ENCODE measurements around the gene TMEM244. TPM values are rescaled to one million over a fixed set of nuclear protein-coding genes. Genes with fewer than 3 reads are reported as not detected.
A peak's percentile ranks its signal among the peaks of the same experiment; 100 is the strongest.

TMEM244 gene
- total and polyA plus RNA-seq, 2 of the 13 experiments (the other 11 are each of a cell fraction or from before 2014, with no cell fraction given) = not detected

- CTCF ChIA-PET (ENCODE audit: low intra/inter-chr PET ratio, low total read pairs) = no interaction called here
- Histone ChIP-seq H3K4me2 (ENCODE audit: low read depth, low read length) (no peak overlapping the region), H2AFZ (ENCODE audit: low read length) (no peak overlapping the region), H3K79me2 (ENCODE audit: insufficient read depth, low read length) (no peaks in the 10 kb centered on the region), H3K9me3 (ENCODE audit: low read length) (no peaks in the 10 kb centered on the region), H4K20me1 (ENCODE audit: insufficient read depth, low read length) (no peaks in the 10 kb centered on the region), H3K4me1 (ENCODE audit: insufficient read depth, low read length) (no peaks in the 10 kb centered on the region), H3K27me3 (ENCODE audit: control insufficient read depth in 1 of 2, insufficient read depth in 2 of 2, low read length in 2 of 2) (peaks cover 0 to 6% of the 10 kb centered on the region in 2 experiments; a peak in 1 of 5 replicates), H3K27ac (ENCODE audit: extremely low read length, insufficient read depth, low read length) (no peak overlapping the region), H3K9ac (ENCODE audit: insufficient read depth, low read depth, low read length) (no peak overlapping the region), H3K4me3 (replicated peaks in 1 of 3; ENCODE audit: insufficient read depth in 1 of 3, low read depth in 2 of 3, low read length in 3 of 3) (no peak overlapping the region), H3K36me3 (replicated peaks in 1 of 2; ENCODE audit: control insufficient read depth in 1 of 2, insufficient read depth in 2 of 2, low read length in 2 of 2) (no peaks in the 10 kb centered on the region)
- POLR2A ChIA-PET = no interaction called here
- DNase-seq (ENCODE audit: low spot score) (no peak), FAIRE-seq (no peak), ATAC-seq (no peak)
- intact Hi-C loops (cut with micrococcal nuclease; ENCODE audit: unreplicated experiment) (no loop called here), in situ Hi-C loops (cut with HindIII; ENCODE audit: extremely low pct_ligation_motif_present, low pct_unique_long_range_greater_than_20kb) (loop anchor here (10.0 kb wide), 1 partner anchor 238 kb away; no protein-coding TSS in a partner anchor)
- no TSS peak for BruUV-seq (replicated peaks)
- 0% methylated on average over 3 of the region's 3 CpGs for WGBS (ENCODE audit: low lambda C conversion rate)
- TF ChIP-seq NPAS2 (CRISPR knock-in tag; IDR thresholded peaks at IDR 0.05; ENCODE audit: borderline replicate concordance) (no peak), ZNF770 (CRISPR knock-in tag; IDR thresholded peaks at IDR 0.05) (peak; percentile 73), FOSL2 (CRISPR knock-in tag; IDR thresholded peaks at IDR 0.05) (peak; percentile 69), FOXA3 (CRISPR knock-in tag; IDR thresholded peaks at IDR 0.05) (peak; percentile 18; the same call in 1 of the 2 replicates)
Measured at GRCh38 chr6:129786548-129786947, 74.6 kb downstream of the TMEM244 start.

GRCh38 chr6:129785756-129786135 is 75.4 kb downstream of the TMEM244 start:
- H3K4me3 ChIP-seq (replicated peaks in 1 of 3; ENCODE audit: insufficient read depth in 1 of 3, low read depth in 2 of 3, low read length in 3 of 3) = no peak overlapping the region
- WGBS (ENCODE audit: low lambda C conversion rate) = 4% methylated on average over 1 of the region's 1 CpG
- no peak overlapping the region for H3K27ac ChIP-seq (ENCODE audit: extremely low read length, insufficient read depth, low read length)
- BruUV-seq (replicated peaks) = no TSS peak
- FAIRE-seq (no peak), ATAC-seq (no peak), DNase-seq (ENCODE audit: low spot score) (no peak)
- no peak overlapping the region for H3K9ac ChIP-seq (ENCODE audit: insufficient read depth, low read depth, low read length)
- H3K9me3 ChIP-seq (ENCODE audit: low read length) = no peaks in the 10 kb centered on the region
- H3K4me2 ChIP-seq (ENCODE audit: low read depth, low read length) = no peak overlapping the region
- no peaks in the 10 kb centered on the region for H3K36me3 ChIP-seq (replicated peaks in 1 of 2; ENCODE audit: control insufficient read depth in 1 of 2, insufficient read depth in 2 of 2, low read length in 2 of 2)
- ChIA-PET POLR2A (no interaction called here), CTCF (ENCODE audit: low intra/inter-chr PET ratio, low total read pairs) (no interaction called here)
- intact Hi-C loops (cut with micrococcal nuclease; ENCODE audit: unreplicated experiment) = no loop called here
- in situ Hi-C loops (cut with HindIII; ENCODE audit: extremely low pct_ligation_motif_present, low pct_unique_long_range_greater_than_20kb) = loop anchor here (10.0 kb wide), 1 partner anchor 239 kb away; no protein-coding TSS in a partner anchor
- TF ChIP-seq IRF1 (CRISPR knock-in tag; IDR thresholded peaks at IDR 0.05; ENCODE audit: low read depth) (no peak), YY1 (IDR thresholded peaks at IDR 0.05; ENCODE audit: insufficient read depth, insufficient replicate concordance, low read depth, low read length) (no peak), RBAK (CRISPR knock-in tag; IDR thresholded peaks at IDR 0.05) (no peak)
- H4K20me1 ChIP-seq (ENCODE audit: insufficient read depth, low read length) = no peaks in the 10 kb centered on the region
- no peaks in the 10 kb centered on the region for H3K4me1 ChIP-seq (ENCODE audit: insufficient read depth, low read length)
- H2AFZ ChIP-seq (ENCODE audit: low read length) = no peak overlapping the region
- H3K79me2 ChIP-seq (ENCODE audit: insufficient read depth, low read length) = no peaks in the 10 kb centered on the region
- peaks cover 0 to 6% of the 10 kb centered on the region in 2 experiments; a peak in 1 of 5 replicates for H3K27me3 ChIP-seq (ENCODE audit: control insufficient read depth in 1 of 2, insufficient read depth in 2 of 2, low read length in 2 of 2)
